ENCODE results near the gene QPCTL.
"Not testable (repeated sequence)": the region's sequence is repeated elsewhere in the genome, so short reads cannot be mapped to it uniquely, and the experiment has no call there.

Gene QPCTL

DNA sequence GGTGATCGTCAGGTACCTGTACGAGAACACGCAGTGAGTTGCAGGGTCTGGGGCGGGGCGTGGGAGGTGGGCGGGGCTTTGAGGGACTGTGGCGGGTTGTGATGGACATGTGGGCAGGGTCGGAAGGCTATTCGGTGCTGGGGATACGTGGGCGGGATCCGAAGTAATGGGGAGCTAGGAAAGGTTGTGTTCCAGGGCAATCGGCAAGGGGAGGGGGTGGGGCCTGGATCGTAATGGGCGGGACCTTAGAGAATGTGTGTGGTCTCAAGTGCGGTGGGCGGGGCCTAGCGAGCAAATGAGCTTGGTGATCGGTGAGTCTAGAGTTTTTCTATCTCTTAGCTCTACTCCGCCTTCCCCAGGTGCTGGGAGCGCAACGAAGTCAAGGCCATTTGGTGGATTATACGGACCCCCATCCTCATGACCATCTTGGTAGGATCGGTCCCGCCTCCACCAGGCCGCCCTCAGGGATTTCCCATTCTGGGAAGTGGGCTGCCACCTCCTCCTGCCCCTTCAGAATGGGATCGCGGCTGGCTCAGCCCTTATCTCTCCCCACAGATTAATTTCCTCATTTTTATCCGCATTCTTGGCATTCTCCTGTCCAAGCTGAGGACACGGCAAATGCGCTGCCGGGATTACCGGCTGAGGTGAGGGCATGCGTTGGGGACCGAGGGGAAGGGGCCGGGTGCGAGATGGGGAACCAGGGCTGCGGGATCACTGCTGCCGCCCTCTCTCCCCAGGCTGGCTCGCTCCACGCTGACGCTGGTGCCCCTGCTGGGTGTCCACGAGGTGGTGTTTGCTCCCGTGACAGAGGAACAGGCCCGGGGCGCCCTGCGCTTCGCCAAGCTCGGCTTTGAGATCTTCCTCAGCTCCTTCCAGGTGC is 14.9 kb upstream of the QPCTL start:
- DNase-seq, result peak; percentile 94

DNA sequence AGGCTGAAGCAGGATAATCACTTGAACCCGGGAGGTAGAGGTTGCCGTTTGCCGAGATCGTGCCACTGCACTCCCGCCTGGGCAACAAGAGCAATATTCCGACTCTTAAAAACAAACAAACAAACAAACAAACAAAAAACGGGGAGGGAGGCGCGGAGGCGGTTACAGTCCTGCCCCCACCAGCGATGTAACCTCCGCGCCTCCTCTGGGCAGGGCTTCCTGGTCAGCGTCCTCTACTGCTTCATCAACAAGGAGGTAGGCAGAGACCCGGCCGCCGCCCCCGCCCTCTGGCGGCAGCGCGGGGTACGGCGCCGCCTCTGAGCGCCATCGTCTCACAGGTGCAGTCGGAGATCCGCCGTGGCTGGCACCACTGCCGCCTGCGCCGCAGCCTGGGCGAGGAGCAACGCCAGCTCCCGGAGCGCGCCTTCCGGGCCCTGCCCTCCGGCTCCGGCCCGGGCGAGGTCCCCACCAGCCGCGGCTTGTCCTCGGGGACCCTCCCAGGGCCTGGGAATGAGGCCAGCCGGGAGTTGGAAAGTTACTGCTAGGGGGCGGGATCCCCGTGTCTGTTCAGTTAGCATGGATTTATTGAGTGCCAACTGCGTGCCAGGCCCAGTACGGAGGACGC is 11.0 kb upstream of the QPCTL start:
- DNase-seq, result peak; percentile 88

DNA sequence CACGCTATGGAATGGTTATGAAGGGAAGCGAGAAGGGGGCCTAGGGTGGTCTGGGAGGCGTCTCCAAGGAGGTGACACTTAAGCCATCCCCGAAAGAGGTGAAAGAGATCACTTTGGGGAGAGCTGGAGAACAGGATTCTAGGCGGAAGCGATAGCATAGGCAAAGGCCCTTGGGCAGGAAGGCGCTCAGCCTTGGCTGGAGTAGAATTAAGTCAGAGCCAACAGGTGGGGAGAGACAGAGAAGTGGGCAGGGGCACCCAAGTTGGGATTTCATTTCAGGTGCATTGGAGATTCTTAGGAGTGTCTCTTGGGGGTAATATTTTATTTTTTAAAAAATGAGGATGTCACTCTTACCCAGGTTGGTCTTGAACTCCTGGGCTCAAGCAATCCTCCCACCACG is 10.3 kb upstream of the QPCTL start:
- DNase-seq, result no peak

DNA sequence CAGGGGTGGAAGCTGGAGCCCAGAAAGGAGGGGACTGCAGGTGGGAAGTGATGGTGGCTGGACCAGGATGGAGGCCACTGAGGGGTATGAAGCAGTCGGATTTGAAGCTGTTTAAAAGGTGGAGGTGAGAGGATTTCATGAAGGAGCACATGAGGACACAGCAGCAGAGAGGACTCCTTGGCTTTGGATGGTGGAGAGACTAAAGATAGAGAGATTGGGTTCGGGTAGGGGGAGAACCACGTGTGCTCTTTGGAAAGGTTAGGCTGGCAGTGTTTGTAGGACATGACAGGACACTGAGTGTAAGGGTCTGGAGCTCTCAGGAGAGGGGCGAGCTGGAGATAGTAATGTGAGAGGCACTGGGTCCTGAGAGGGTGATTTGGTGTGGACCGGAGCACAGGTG is 9.6 kb upstream of the QPCTL start:
- no peak for DNase-seq

DNA sequence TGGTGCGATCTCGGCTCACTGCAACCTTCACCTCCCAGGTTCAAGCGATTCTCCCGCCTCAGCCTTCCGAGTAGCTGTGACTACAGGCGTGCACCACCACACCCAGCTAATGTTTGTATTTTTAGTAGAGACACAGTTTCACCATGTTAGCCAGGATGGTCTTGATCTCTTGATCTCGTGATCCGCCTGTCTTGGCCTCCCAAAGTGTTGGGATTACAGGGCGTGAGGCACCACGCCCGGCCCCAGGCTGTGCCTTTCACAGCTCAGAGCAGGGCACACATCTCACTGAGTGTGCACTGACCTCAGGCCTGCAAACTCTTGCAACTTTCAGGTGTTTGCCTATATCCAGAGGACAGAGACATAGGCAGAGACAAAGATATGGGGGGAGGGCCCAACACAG is 7.4 kb upstream of the QPCTL start:
- DNase-seq, result not testable (repeated sequence)

DNA sequence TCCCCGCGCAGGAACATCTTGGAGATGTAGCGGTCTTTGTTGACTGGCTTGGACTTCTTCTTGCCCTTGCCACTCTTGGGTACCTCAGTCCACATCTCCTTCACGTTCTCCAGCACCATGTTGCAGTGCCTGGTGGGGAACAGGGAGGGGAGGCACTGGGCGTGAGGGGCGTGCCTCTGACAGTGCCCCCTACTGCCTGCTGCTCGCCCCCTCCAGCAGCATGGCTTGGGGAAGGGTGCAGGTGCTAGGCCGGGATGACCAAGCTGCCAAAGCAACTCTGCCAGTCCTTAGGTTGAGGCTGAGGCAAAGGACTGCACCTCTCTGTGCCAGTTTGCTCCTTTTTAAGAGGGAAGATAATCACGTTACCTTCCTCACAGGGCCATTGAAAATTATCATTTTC is 4.9 kb upstream of the QPCTL start:
- no peak for DNase-seq

DNA sequence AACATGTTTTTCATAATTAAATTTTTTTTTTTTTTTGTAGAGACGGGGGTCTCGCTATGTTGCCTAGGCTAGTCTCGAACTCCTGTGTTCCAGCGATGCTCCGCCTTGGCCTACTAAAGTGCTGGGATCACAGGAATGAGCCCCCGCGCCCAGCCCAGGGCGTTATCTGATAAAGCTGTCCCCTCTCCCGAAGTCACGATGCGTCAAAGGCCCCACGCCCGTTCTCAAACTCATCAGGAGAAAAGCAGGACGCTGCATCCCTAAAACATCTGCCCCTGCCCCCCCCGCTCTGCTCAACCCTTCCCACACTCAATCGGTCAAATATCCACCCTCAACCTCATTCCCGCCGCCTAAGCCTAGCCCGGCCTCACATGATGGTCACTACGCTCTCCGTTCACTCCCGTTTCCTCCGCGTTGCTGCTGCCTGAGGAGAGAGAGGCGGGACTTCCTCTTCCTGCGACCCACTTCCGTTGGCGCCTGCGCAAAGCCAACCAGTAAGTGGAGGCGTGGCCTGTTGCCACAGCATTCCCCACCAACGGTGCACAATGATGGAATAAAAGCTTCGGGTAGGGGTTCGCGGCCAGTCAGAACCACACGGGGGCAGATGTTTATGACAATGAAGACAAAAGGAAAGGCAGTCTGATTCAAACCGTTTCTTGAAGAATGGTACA is 815 bp upstream of the QPCTL start, which contains the start of gene SNRPD2:
Gene SNRPD2 (minus strand): TSS at position 438 of the 671 bp plus-strand sequence. CDS start 65 bp downstream, at position 373.
- DNase-seq, result peak; percentile 92

DNA sequence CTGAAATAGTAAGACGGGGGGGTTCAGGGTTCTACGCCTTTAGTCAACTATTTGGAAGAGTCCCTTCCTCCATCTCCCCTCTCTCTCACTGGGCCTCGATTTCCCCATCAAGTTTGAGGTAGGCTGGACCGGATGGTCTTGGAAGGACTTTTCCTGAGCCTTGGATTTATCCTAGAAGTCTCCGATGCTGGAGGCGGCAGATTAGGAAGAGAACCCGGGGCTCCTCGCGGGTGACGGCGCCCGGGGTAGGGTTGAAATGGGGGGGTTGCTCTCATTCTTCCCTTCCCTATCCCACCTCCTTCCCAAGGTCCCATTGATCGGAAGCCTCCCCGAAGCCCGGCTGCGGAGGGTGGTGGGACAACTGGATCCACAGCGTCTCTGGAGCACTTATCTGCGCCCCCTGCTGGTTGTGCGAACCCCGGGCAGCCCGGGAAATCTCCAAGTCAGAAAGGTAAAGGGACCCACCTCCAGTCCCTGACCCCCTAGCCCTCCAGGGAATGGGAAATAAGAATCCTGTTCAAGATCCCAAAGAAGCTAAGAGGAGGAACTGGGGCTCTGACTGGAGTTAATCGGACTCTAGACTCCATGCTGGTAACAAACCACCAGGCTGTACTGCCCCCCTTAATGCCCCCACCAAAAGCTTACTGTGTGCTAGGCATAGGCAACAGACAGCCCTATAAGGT is 781 bp downstream of the QPCTL start:
- DNase-seq, result peak; percentile 83

DNA sequence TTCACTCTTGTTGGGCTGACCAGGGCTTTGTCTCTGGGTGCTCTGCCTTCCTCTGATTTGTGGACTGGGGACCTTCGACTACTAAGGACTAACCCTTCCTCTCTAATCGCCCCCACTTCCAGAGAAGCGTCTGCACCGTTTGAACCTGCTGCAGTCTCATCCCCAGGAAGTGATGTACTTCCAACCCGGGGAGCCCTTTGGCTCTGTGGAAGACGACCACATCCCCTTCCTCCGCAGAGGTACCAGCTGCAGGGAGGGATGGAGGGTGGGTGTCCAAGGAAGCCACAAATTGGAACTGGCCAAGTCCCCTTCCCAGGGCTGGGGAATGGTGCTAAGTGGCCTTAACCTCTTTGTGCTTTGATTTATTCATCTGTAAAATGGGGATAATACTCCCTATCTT is 9.2 kb downstream of the QPCTL start:
- no peak for DNase-seq

DNA sequence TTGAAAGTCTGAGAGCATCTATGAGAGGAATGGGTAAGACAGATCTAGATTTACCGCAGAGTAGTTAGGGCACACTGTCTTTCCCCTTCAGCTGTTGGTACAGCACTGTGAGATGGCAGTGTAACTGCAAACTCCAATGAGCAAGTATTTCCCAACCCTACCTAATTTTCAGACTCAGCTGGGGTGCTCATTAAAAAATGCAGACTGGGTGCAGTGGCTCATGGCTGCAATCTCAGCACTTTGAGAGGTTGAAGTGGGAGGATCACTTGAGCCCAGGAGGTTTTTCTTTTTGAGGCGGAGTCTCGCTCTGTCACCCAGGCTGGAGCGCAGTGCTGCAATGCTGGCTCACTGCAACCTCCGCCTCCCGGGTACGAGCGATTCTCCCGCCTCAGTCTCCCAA is 12.6 kb downstream of the QPCTL start:
- no peak for DNase-seq

DNA sequence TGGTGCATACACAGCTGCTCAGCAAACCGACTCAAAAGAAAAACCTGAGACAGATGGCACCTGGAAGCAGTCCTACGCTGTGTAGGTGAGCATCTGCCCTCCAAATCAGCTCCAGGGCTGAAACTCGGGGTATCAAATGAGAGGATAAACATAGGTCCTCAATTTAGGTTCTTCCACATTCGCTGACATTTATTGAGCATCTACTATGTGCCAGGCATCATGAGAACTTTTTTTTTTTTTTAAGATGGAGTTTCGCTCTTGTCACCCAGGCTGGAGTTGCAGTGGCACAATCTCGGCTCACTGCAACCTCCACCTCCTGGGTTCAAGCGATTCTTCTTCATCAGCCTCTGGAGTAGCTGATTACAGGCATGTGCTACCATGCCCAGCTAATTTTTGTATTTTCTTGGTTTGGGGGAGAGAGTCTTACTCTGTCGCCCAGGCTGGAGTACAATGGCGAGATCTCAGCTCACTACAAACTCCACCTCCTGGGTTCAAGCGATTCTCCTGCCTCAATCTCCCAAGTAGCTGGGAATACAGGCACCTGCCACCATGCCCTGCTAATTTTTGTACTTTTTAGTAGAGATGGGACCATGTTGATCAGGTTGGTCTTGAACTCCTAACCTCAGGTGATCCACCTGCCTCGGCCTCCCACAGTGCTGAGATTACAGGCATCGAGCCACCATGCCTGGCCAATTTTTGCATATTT is 13.4 kb downstream of the QPCTL start:
- no peak for DNase-seq

DNA sequence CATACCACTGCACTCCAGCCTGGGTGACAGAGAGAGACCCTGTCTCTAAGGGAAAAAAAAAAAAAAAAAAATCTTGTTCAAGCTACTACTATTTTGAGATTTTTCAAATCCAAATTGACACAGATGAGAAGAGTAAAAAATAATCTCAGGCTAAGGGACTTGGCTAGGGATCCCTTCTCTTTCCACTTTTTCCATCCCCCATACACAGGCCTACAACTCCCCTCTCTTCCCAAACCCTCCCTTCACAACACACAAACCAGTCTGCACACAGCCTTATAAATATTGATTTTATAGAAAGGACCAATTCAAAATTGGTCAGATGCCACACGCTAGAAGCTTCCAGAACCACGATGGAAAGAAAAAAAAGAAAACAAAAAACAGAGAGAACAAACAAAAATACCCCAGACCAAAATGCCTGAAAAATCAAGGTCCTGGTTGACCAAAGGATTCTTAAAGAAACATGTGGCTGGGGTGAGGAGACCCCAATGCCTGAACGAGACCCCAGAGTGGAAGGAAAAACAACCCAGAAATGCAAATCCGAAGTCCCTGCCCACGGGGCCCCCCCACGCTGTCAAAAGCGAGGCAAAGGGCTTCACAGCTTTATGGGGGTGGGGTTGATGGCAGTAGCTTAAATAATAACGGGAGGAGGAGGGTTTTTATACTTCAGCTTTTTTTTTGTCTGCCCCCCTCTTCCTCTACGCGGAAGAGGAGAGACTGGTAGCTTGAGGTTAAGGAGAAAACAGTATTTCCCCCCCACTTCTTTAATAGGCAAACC is 18.1 kb downstream of the QPCTL start:
- no peak for DNase-seq

DNA sequence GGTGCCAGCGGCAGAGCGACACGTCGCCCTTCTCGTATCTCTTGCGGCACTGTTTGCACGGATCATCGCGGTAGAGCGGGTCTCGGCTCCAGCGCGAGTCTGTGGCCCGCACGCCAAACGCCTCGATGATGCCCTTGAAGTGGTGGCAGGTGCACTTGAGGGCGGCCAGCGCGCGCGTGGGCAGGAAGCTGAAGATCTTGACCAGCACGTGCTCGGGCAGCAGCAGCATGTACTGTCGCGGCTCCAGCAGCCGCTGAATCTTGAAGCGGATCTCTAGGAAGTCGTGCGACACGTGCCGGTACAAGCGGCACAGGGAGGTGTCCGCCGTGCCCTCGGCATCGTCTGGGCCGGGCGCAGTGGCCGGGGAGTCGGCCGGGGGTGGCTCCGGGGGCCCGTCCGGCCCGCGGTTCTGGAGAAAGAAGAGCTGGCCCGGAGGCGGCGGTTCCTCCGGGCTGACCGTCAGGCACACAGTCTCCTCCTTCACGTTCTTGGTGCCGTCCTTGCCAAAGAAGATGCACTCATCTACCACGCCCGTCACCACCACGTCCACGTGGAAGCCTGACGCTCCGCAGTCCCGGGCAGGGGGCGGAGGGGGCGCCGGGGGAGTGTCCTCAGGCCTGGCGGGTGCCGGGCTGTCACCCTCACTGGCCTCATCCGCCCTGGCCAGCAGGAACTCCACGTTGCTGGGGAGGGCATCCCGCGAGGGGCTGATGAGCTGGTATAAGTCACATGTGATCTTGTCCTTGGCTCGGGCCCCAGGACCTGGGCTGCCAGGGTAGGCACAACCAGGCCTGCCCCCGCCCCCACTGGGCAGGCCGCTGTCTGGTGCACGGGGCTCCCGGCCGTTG is 19.6 kb downstream of the QPCTL start:
- no peak for DNase-seq

DNA sequence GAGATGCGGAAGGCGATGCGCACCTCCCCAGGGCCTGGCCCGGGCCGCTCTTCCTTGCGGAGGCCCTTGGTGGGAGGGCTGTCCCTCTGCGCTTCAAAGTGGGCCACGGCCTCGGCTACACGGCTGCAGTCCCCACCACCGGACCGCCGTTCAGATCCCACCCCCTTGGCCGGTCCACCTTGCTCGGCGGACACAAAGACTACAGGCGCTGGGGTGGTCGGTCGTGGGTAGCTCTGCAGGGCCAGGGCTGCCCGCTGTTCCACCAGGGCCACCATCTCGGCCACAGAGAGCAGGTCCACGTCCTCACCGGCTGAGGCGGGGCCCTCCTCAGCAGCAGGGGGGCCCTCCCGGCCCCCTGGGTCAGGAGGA is 20.2 kb downstream of the QPCTL start:
- DNase-seq, result no peak

DNA sequence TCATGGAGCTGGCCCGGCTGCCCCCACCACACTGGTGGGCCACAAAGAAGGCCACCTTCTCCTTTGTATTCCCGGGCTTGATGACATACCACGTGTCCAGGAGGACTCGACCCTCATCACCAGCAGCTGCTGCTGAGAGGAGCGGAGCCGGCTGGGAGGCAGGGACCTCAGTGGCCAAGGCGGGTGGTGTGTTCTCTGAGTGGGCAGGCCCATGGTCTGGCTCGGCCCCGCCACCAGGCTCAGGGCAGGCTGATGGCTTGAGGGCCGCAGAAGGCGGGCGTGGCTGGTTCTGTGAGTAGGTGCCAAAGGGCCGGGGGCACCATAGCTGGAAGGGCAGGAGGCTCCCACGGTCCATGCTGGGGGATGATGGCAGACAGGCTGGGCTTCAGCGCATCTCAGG is 20.7 kb downstream of the QPCTL start:
- DNase-seq, result no peak

DNA sequence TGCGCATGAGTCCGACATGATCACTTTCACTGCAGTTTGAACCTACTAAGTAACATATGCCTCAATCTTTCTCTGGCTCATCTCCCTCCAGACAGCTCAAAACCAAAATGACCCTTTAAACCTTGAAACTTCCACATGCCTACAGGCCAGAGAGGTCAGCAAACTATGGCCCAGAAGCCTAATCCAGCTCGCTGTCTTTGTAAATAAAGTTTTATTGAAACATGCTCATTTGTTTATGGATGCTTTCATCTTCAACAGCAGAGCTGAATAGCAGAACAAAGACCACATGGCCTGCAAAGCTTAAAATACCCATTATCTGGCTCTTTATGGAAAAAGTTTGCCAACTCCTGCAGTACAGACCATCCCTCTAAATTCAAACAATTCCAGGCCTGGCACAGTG is 22.7 kb downstream of the QPCTL start:
- no peak for DNase-seq

DNA sequence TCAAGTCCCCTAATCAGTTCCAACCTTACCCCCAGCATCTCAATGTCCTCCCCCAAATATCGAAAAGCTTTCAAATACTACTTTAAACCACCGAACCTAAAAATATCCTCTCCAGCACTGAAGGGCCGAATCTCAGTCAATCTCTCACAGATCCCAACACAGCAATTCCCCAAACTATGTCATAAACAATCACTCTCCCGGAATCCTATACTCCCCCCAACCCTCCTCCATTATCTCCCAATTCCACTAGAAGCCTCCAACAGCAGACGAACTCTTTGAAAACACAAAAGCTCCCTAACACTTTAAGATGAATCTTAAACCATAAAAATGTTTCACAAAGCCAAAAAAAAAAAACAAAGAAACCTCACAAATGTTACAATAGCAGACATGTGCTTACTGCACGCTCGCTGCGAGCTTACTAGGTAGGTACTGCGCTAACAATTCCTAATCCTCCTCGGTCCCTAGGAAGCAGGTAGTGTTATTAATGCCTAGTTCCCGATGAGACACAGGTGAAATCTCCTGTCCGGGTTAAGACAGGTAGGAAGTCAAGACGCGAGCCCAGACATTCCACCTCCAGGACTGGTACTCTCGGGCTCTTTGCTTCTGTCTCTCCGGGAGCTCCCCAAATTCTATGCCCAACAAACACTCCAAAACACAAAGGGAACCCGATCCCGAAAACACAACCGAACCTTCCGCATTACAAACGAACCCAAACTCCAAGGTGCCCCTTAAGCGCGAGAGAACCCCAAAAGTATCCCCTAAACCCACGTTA is 24.1 kb downstream of the QPCTL start:
- peak; percentile 34 for DNase-seq

DNA sequence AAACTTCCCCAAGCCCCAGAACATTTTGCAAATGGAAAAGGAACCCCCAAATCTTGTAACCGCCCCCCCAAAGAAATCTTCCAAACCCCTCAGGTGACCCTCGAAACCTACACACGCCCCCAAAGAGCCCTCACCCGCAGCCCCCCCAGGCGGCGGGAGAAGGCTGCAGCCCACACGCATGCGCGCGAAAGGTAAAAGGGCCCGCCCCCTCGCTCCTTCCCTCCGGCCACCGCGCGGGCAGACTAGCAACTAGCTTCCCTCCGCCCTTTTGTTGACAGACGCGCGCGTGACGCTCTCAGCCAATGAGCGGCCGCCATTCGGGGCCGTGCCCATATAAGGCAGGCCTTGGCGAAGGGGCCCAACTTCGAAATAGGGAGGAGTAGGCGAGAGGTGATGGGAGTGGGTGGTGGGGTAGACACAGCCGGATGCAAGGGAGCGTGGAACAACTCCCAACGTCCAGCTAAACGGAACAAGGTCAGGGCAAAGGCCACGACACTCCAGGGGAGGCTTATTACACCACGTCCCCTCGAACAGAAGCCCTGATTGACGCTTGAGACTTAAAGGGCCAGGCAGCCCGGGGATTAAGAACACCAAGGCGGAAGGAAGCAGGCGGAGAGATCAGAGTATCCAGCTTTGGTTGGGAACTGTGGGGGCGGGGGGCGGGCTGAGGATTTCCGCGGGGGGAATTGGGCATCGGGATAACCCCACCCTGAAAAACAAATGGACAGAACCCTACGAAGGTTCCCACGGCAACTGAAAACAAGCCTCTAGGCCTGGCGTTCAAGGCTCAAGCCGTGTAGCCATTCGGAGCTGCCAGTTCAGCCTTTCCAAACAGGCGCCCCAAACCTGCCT is 24.9 kb downstream of the QPCTL start:
- peak; percentile 97 for DNase-seq

All from CD4-positive, alpha-beta T cell treated with Interleukin-17A for 4 hours (primary cell).